OCI-LY1 (cell line): ENCODE measurements around the gene SUSD3.
A peak's percentile ranks its signal among the peaks of the same experiment; 100 is the strongest.

ENCODE experiments used
- H2AFZ ChIP-seq: fragments of 200-600 bp; sonication (generic), shearing (Covaris generic); 2 replicates; pipeline ENCODE4 v1.6.0; 2014; ENCODE audit warnings: antibody characterized with exemption, mild to moderate bottlenecking, low read length
- H3F3A ChIP-seq: fragments of 200-600 bp; sonication (generic), shearing (Covaris generic); 2 replicates; pipeline ENCODE4 v1.6.0; 2014; ENCODE audit warnings: mild to moderate bottlenecking, antibody characterized with exemption, low read length, moderate library complexity; ENCODE audit not compliant: insufficient read depth
- H3K27ac ChIP-seq: fragments of 200-600 bp; sonication (generic); 2 replicates; pipeline ENCODE4 v1.5.1; 2014; ENCODE audit warnings: low read length, mixed run types, mild to moderate bottlenecking, low read depth; ENCODE audit not compliant: poor library complexity, severe bottlenecking
- H3K27me3 ChIP-seq: fragments of 200-600 bp; sonication (generic); 2 replicates; pipeline ENCODE4 v1.6.0; 2014; ENCODE audit warnings: antibody characterized with exemption, mild to moderate bottlenecking, low read length, moderate library complexity; ENCODE audit not compliant: insufficient read depth
- H3K36me3 ChIP-seq: fragments of 200-600 bp; sonication (generic); 2 replicates; pipeline ENCODE4 v1.6.1; 2014; ENCODE audit warnings: mild to moderate bottlenecking, antibody characterized with exemption, low read length, moderate library complexity, mixed read lengths; ENCODE audit not compliant: insufficient read depth
- H3K4me1 ChIP-seq: fragments of 200-600 bp; sonication (generic); 2 replicates; pipeline ENCODE4 v1.5.1; 2014; ENCODE audit warnings: mild to moderate bottlenecking, low read length, moderate library complexity; ENCODE audit not compliant: insufficient read depth, severe bottlenecking
- H3K4me2 ChIP-seq: fragments of 200-600 bp; sonication (generic), shearing (Covaris generic); 2 replicates; pipeline ENCODE4 v1.6.1; 2014; ENCODE audit warnings: low read length
- H3K4me3 ChIP-seq: fragments of 200-600 bp; sonication (generic); 2 replicates; pipeline ENCODE4 v1.5.1; 2014; ENCODE audit warnings: low read length, low read depth, mild to moderate bottlenecking, mixed read lengths; ENCODE audit not compliant: poor library complexity, severe bottlenecking
- H3K79me2 ChIP-seq: fragments of 200-600 bp; shearing (Covaris generic); 2 replicates; pipeline ENCODE4 v1.6.1; 2016; ENCODE audit warnings: mixed run types, low read length, mixed read lengths; ENCODE audit not compliant: insufficient read depth
- H3K9ac ChIP-seq: fragments of 200-600 bp; sonication (generic), shearing (Covaris generic); 2 replicates; pipeline ENCODE4 v1.6.1; 2014; ENCODE audit warnings: mild to moderate bottlenecking, low read length, mixed read lengths
- H3K9me2 ChIP-seq: fragments of 200-600 bp; sonication (generic), shearing (Covaris generic); 2 replicates; pipeline ENCODE4 v1.6.1; 2014; ENCODE audit warnings: low read depth, mild to moderate bottlenecking, low read length, mixed read lengths
- H3K9me3 ChIP-seq: fragments of 200-600 bp; shearing (Covaris generic); 2 replicates; pipeline ENCODE4 v1.6.1; 2014; ENCODE audit warnings: low read length, mixed read lengths
- H4K20me1 ChIP-seq: fragments of 200-600 bp; sonication (generic), shearing (Covaris generic); 2 replicates; pipeline ENCODE4 v1.6.0; 2016; ENCODE audit warnings: mild to moderate bottlenecking, low read length; ENCODE audit not compliant: insufficient read depth
- EZH2 ChIP-seq: fragments of 200-600 bp; sonication (generic), shearing (Covaris generic); IDR thresholded peaks from 2 replicates; pipeline ENCODE4 v1.8.0; 2017; ENCODE audit warnings: borderline replicate concordance, mixed run types, mild to moderate bottlenecking, antibody characterized with exemption, low read length, moderate library complexity, mixed read lengths
- TF ChIP-seq, protein P1 (sequence below): fragments of 200-600 bp; sonication (generic), shearing (Covaris generic); IDR thresholded peaks from 2 replicates; pipeline ENCODE4 v1.5.1; 2017; ENCODE audit warnings: mild to moderate bottlenecking, antibody characterized with exemption, low read length, moderate library complexity, mixed read lengths

The SUSD3 gene

DNA sequence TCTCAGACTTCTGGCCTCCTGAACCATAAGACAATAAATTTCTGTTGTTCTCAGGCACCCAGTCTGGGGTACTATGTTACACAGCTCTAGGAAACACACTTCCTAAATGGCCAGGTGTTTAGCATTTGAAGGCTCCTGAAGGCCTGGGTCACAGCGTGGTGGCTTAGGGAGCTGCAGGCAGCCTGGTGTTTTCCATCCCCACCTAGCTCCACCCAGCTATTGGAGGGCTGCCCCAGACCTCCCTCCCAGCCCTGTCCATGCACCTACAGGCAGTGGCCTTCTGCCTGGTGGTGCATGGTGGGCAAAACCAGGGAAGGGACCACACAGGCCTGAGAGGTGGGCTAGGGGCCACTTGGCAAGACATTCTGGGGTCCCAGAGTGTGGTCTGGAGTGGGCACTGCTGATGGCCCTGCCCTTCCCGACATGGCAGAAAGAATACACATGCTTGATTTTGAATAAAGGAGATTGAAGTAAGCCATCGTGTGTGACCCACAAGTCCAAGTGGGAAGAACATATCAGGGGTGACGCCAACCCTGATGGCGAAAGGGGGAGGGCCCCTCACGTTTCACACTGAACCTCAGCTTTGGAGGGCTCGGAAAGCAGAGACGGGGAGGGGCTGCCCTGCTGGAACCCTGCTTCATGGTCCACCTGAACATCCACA, 1.3 kb upstream of the SUSD3 start:
- Histone ChIP-seq H3K9ac (no peak overlapping the region), H4K20me1 (no peaks in the 10 kb centered on the region), H2AFZ (no peak overlapping the region), H3K4me3 (no peak overlapping the region), H3K9me2 (no peaks in the 10 kb centered on the region), H3K27ac (no peak overlapping the region), H3K4me1 (peaks cover 39% of the 10 kb centered on the region), H3K9me3 (no peaks in the 10 kb centered on the region), H3K36me3 (no peaks in the 10 kb centered on the region), H3K79me2 (no peaks in the 10 kb centered on the region), H3F3A (no peaks in the 10 kb centered on the region), H3K27me3 (no peaks in the 10 kb centered on the region), H3K4me2 (no peak overlapping the region)
- no peak for TF ChIP-seq EZH2
- TF ChIP-seq, protein P1, sequence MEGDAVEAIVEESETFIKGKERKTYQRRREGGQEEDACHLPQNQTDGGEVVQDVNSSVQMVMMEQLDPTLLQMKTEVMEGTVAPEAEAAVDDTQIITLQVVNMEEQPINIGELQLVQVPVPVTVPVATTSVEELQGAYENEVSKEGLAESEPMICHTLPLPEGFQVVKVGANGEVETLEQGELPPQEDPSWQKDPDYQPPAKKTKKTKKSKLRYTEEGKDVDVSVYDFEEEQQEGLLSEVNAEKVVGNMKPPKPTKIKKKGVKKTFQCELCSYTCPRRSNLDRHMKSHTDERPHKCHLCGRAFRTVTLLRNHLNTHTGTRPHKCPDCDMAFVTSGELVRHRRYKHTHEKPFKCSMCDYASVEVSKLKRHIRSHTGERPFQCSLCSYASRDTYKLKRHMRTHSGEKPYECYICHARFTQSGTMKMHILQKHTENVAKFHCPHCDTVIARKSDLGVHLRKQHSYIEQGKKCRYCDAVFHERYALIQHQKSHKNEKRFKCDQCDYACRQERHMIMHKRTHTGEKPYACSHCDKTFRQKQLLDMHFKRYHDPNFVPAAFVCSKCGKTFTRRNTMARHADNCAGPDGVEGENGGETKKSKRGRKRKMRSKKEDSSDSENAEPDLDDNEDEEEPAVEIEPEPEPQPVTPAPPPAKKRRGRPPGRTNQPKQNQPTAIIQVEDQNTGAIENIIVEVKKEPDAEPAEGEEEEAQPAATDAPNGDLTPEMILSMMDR, result no peak

DNA sequence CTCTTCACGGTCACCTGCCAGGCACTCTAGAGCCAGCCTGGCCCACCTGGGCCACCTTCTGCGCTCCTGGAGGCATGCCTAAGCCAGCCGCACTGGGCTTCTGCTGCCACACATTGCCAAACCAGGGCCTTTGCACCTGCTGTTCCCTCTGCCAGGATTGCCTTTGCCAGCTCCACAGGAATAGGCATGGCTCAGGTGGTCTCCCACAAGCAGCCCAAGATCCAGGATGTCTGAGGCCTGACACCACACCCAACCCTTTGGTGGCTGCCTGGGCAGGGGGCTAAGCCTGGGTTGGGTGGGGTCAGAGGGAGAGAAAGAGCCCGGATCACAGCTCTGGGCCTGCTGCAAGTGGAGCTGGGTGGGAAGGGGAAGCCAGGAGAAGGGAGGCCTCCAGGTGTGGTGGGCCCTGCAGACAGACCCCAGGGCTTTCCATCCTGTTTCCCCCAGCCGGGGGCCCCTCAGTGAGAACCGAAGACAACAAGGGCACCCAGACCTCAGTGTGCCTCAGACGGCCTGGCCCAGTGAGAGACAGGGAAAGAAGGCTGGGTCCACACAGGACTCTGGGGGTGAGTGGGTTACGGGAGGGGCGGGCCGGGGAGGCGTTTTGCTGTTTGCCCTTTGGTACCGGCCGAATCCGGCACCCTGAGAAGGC, 672 bp upstream of the SUSD3 start:
- no peak overlapping the region for H2AFZ ChIP-seq

DNA sequence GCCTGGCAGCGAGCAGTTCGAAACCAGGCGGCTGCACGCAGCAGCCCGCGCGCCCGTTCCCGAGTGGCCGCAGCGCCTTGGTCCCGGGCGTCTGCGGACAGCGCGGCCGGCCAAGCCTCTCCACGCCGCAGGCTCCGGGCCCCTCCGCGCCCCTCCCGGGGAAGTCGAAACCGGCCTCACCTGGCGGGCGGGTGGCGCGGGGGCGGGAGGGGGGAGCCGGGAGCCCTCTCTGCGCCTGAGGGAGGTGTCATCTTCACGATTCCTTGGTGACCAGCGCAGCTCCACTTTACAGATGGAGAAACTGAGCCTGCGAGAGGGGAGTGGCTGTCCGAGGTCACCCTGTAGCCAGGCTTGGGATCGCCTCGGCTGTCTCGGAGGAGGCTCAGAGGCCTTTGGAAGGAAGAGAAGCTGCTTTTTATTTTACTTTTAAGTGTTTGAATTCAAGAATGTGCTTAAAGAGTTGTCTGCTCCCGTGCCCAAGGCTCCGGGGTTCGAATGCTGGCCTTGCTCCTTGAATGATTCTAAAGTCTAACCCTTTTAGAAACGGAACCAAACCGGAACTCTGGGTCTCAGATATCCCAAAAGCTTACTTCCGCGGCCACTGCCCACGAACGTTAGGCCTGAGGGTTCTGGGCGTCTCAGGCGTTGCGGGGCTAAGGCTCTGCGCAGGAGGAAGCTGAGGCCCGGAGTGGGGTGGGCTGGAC, 662 bp downstream of the SUSD3 start:
- peaks cover 55% of the 10 kb centered on the region for H3K4me1 ChIP-seq
- no peaks in the 10 kb centered on the region for H3K9me3 ChIP-seq
- H3K27me3 ChIP-seq, result no peaks in the 10 kb centered on the region
- peak overlapping the region; percentile 67 for H3K4me3 ChIP-seq
- TF ChIP-seq, protein P1, result no peak
- TF ChIP-seq EZH2, result no peak
- no peaks in the 10 kb centered on the region for H4K20me1 ChIP-seq
- no peaks in the 10 kb centered on the region for H3K9me2 ChIP-seq
- H3K79me2 ChIP-seq, result no peaks in the 10 kb centered on the region
- peak overlapping the region; percentile 86 for H3K9ac ChIP-seq
- no peak overlapping the region for H2AFZ ChIP-seq
- no peaks in the 10 kb centered on the region for H3K36me3 ChIP-seq
- 0 out of 2 replicates have a peak, but pooled peaks cover 4% of the 10 kb centered on the region for H3F3A ChIP-seq
- H3K4me2 ChIP-seq, result peak overlapping the region; percentile 86
- peak overlapping the region; percentile 99 for H3K27ac ChIP-seq

More for the DNA sequence above, 672 bp upstream of the SUSD3 start:
- Histone ChIP-seq H3K9ac (no peak overlapping the region), H3K4me2 (no peak overlapping the region), H3K4me1 (peaks cover 46% of the 10 kb centered on the region), H3K27me3 (no peaks in the 10 kb centered on the region), H4K20me1 (no peaks in the 10 kb centered on the region), H3K9me3 (no peaks in the 10 kb centered on the region), H3K36me3 (no peaks in the 10 kb centered on the region), H3K79me2 (no peaks in the 10 kb centered on the region), H3F3A (no peaks in the 10 kb centered on the region), H3K9me2 (no peaks in the 10 kb centered on the region), H3K4me3 (no peak overlapping the region), H3K27ac (peak overlapping the region; percentile 68)
- TF ChIP-seq, protein P1, result no peak
- no peak for TF ChIP-seq EZH2
